GM12875 (cell line): Measurements from ENCODE around the gene P2RY6.

Experiments
- H3K4me3 ChIP-seq: one replicate; pipeline ENCODE4 v1.5.1; 2011; ENCODE audit warnings: low read depth, low read length, control low read depth
- CTCF ChIP-seq: IDR thresholded peaks from 2 replicates; pipeline ENCODE4 v1.5.1; 2011; ENCODE audit warnings: low read depth, mild to moderate bottlenecking, control low read depth, inconsistent platforms, low read length, moderate library complexity, borderline replicate concordance; ENCODE audit not compliant: insufficient read depth

Gene P2RY6

GRCh38 chr11:73244589-73245240 is 27.4 kb upstream of the P2RY6 start:
- H3K4me3 ChIP-seq, result no peak overlapping the region

GRCh38 chr11:73245461-73245860 is 26.7 kb upstream of the P2RY6 start:
- H3K4me3 ChIP-seq, result no peak overlapping the region
- no peak for TF ChIP-seq CTCF

More at GRCh38 chr11:73244589-73245240, 27.4 kb upstream of the P2RY6 start:
- no peak for TF ChIP-seq CTCF

- no peak overlapping the region for H3K4me3 ChIP-seq
- no peak for TF ChIP-seq CTCF
Observed at GRCh38 chr11:73246303-73246702, 25.8 kb upstream of the P2RY6 start.

- TF ChIP-seq CTCF, result no peak
- no peak overlapping the region for H3K4me3 ChIP-seq
Observed at GRCh38 chr11:73248526-73249185, 23.5 kb upstream of the P2RY6 start.

GRCh38 chr11:73249304-73249703 is 22.8 kb upstream of the P2RY6 start:
- TF ChIP-seq CTCF, result no peak

GRCh38 chr11:73249853-73250783 is 22.0 kb upstream of the P2RY6 start:
- no peak for TF ChIP-seq CTCF
- no peak overlapping the region for H3K4me3 ChIP-seq

More at GRCh38 chr11:73249304-73249703, 22.8 kb upstream of the P2RY6 start:
- no peak overlapping the region for H3K4me3 ChIP-seq
